Heart right ventricle (tissue), 16 donors: Measurements from ENCODE around the gene NAXD. TPM values are rescaled to one million over a fixed set of nuclear protein-coding genes. Genes with fewer than 3 reads are reported as not detected.

Source experiments
- ATAC-seq, 8 donors: fragments of 200-7000 bp; cut with Tn5 transposase; one replicate each; pipeline ENCODE4 v1.9.1; 2020; ENCODE audit warnings: mild to moderate bottlenecking in 8 of 8, moderate library complexity in 8 of 8, moderate number of reproducible peaks in 1 of 8
- DNase-seq, 2 donors: peaks; one replicate each; pipeline ENCODE4 v3.0.0-alpha.2; 2020
- H3K27ac ChIP-seq, 10 donors: fragments of 200-600 bp; sonication (generic) in 2 of 10; one replicate each; pipeline versions ENCODE4 v1.5.0 to v1.8.0; 2020 to 2022; ENCODE audit warnings: mild to moderate bottlenecking in 3 of 10
- H3K27me3 ChIP-seq, 7 donors: fragments of 200-600 bp; one replicate each; pipeline ENCODE4 v1.8.0; 2021 to 2022; ENCODE audit warnings: mild to moderate bottlenecking in 2 of 7
- H3K36me3 ChIP-seq, 9 donors: fragments of 200-600 bp; sonication (generic) in 1 of 9; one replicate each; pipeline versions ENCODE4 v1.5.0 to v1.8.0; 2020 to 2022; ENCODE audit warnings: mild to moderate bottlenecking in 2 of 9
- H3K4me1 ChIP-seq, 9 donors: fragments of 200-600 bp; sonication (generic) in 1 of 9; one replicate each; pipeline versions ENCODE4 v1.5.0 to v1.8.0; 2020 to 2022; ENCODE audit warnings: mild to moderate bottlenecking in 4 of 9
- H3K4me3 ChIP-seq, 10 donors: fragments of 200-600 bp; sonication (generic) in 2 of 10; one replicate each; pipeline versions ENCODE4 v1.5.0 to v1.8.0; 2020 to 2022; ENCODE audit warnings: mild to moderate bottlenecking in 7 of 10, moderate library complexity in 2 of 10
- H3K9me3 ChIP-seq, 11 donors: fragments of 200-600 bp in 10 of 11; sonication (generic) in 2 of 11; one replicate each; pipeline versions ENCODE4 v1.5.0 to v1.8.0; 2013 to 2022; ENCODE audit warnings: mild to moderate bottlenecking in 2 of 11, control low read depth in 1 of 11, moderate library complexity in 1 of 11
- CTCF ChIP-seq, 9 donors: fragments of 200-600 bp; sonication (generic) in 2 of 9; IDR thresholded peaks; one replicate each; pipeline versions ENCODE4 v1.5.0 to v1.8.0; 2021 to 2022; ENCODE audit warnings: antibody characterized with exemption in 9 of 9, mild to moderate bottlenecking in 5 of 9, moderate library complexity in 1 of 9
- WGBS, 2 donors: extraction: QIAGEN DNeasy Blood & Tissue Kit; methylation state at CpG; one replicate each; pipeline ENCODE4 v1.1.7; 2013; ENCODE audit warnings: inconsistent platforms in 1 of 2; 5-methylcytosine and 5-hydroxymethylcytosine counted together
- intact Hi-C, 10 donors: fragments of 100-400 bp; cut with DNase I; formaldehyde crosslinking; loops; one replicate each; pipeline versions ENCODE4 v1.11.1 to v1.14.2; 2022
- polyA plus RNA-seq, 2 donors: library from polyadenylated mRNA; stranded (reverse); fragments of 200-250 nt; gene quantifications; one replicate each; pipeline ENCODE4 v1.2.3, GENCODE V29; 2013
- total RNA-seq, 10 donors: library from RNA; stranded (reverse); fragmentation: NEBNext Ultra II Directional in 3 of 10; extraction: Animal tissue kit (Norgen Biotek cat#: 25700) in 3 of 10; gene quantifications; one replicate each; pipeline versions ENCODE4 v1.2.1 to v1.2.4, GENCODE V29; 2021 to 2023
- donor health status: Arrhythmogenic right ventricular cardiomyopathy.
- donor health status: ischemic (EF 13 %, LVEDD 7.1; RV severe dilation, severe dysfunction).
- donor health status: healthy with polysubstance abuse.
- donor health status: DM: no; HTN: yes; CAD: no.
- donor health status: DM: no; HTN: no; CAD: no.
- donor health status: ischemic (EF 25% LVEDD 6.9; RV normal size, moderate dysfunction).
- donor health status: ischemic (EF 25% LVEDD 5.7; RV mildly dilated, moderate dysfunction).
- donor health status: healthy.
- donor health status: DM: yes; HTN: yes; CAD: no.
- donor health status: Ischemic cardiomyopathy.
- donor health status: ischemic (EF 35%, LVEDD 5.7; RV mildly dilated, moderate dysfunction).
- donor health status: nonischemic (EF 11% LVEDD 7.7; RV severe dilation, severe dysfunction).
- donor health status: DM: yes; HTN: yes; CAD: no.
- donor health status: PGD.
- donor health status: ischemic (EF 29% LVEDD 5.4; RV normal size, mild dysfunction).
- donor health status: nonischemic (EF 23%, LVEDD 6.1; RV moderate dilation, normal function).

Gene NAXD
- total and polyA plus RNA-seq, 12 donors, result 22.1 to 43.4 (median 27.8) TPM

- Histone ChIP-seq H3K27me3 (peaks cover 0 to 6% (median 0%) of the 10 kb centered on the region in 7 donors), H3K4me3 (no peak overlapping the region), H3K4me1 (peaks cover 0 to 6% (median 0%) of the 10 kb centered on the region in 9 donors), H3K36me3 (no peaks in the 10 kb centered on the region), H3K27ac (no peak overlapping the region), H3K9me3 (no peaks in the 10 kb centered on the region)
- DNase-seq (no peak), ATAC-seq (no peak)
- no peak for TF ChIP-seq CTCF (IDR thresholded peaks at IDR 0.05)
- intact Hi-C loops, result loop anchor here in 1 of 10 donors (10.0 kb wide), 1 partner anchor 1004 kb away; no protein-coding TSS in a partner anchor
- WGBS, 2 donors, result 72 to 83% methylated on average over 2 of the region's 2 CpGs
Measured at GRCh38 chr13:110580800-110581199, 34.5 kb upstream of the NAXD start.

- TF ChIP-seq CTCF (IDR thresholded peaks at IDR 0.05), result no peak
- Histone ChIP-seq H3K9me3 (no peaks in the 10 kb centered on the region), H3K27me3 (peaks cover 0 to 5% (median 0%) of the 10 kb centered on the region in 7 donors), H3K4me3 (no peak overlapping the region), H3K4me1 (peaks cover 0 to 2% (median 0%) of the 10 kb centered on the region in 9 donors), H3K27ac (no peak overlapping the region), H3K36me3 (no peaks in the 10 kb centered on the region)
- DNase-seq (no peak), ATAC-seq (peak in 1 of 8 donors; percentile 59)
- intact Hi-C loops, result loop anchor here in 1 of 10 donors (10.0 kb wide), 1 partner anchor 1003 kb away; no protein-coding TSS in a partner anchor
- WGBS, 2 donors, result 89 to 94% methylated on average over 14 of the region's 14 CpGs
Measured at GRCh38 chr13:110581506-110582185, 33.7 kb upstream of the NAXD start.

GRCh38 chr13:110582421-110582954, 32.9 kb upstream of the NAXD start:
- Histone ChIP-seq H3K9me3 (no peaks in the 10 kb centered on the region), H3K4me3 (no peak overlapping the region), H3K36me3 (no peaks in the 10 kb centered on the region), H3K4me1 (peaks cover 0 to 2% (median 0%) of the 10 kb centered on the region in 9 donors), H3K27ac (no peak overlapping the region), H3K27me3 (peaks cover 0 to 5% (median 0%) of the 10 kb centered on the region in 7 donors)
- intact Hi-C loops, result loop anchor here in 1 of 10 donors (10.0 kb wide), 1 partner anchor 1002 kb away; no protein-coding TSS in a partner anchor
- WGBS, 2 donors, result 88 to 91% methylated on average over 13 of the region's 13 CpGs
- ATAC-seq (no peak), DNase-seq (no peak)
- TF ChIP-seq CTCF (IDR thresholded peaks at IDR 0.05), result no peak

- ATAC-seq, result no peak
Measured at GRCh38 chr13:110583178-110583865, 32.0 kb upstream of the NAXD start.

More at GRCh38 chr13:110583178-110583865, 32.0 kb upstream of the NAXD start:
- no peak for DNase-seq
- Histone ChIP-seq H3K4me1 (peaks cover 0 to 2% (median 0%) of the 10 kb centered on the region in 9 donors), H3K27me3 (peaks cover 0 to 5% (median 0%) of the 10 kb centered on the region in 7 donors), H3K9me3 (no peaks in the 10 kb centered on the region), H3K36me3 (no peaks in the 10 kb centered on the region), H3K4me3 (no peak overlapping the region), H3K27ac (no peak overlapping the region)
- WGBS, 2 donors, result 83 to 85% methylated on average over 13 of the region's 13 CpGs
- no peak for TF ChIP-seq CTCF (IDR thresholded peaks at IDR 0.05)
- intact Hi-C loops, result loop anchor here in 1 of 10 donors (10.0 kb wide), 1 partner anchor 1001 kb away; no protein-coding TSS in a partner anchor
